ENCODE data around the gene FRMD4A.

DNA sequence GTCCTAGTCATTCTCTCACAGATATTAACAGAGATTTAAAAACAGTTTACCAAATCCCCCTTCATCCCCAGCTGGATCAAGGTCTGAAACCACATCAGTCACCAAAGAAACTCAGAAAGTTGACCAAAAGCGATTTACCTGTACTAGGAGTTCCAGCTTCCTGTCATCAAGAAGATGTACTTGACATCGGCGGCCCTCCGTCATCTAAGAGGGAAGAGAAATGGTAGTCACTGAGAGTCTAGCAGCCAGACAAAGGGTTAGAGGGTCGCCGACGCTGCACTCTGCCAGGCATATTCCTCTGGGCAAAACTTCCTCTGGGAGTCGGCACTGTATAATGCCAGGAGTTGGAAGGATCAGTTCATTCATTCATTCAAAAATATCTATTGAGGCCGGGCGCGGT is 472.0 kb downstream of the FRMD4A start:
- TF ChIP-seq CTCF (IDR thresholded peaks at IDR 0.05): no peak
- no peak for TF ChIP-seq POLR2A (IDR thresholded peaks at IDR 0.05)

All from testis (tissue), 2 donors.